GM19468 (cell line): ENCODE data around the gene DPP6.
"Not testable (repeated sequence)": the region's sequence is repeated elsewhere in the genome, so short reads cannot be mapped to it uniquely, and the experiment has no call there.

Experiments
- ATAC-seq: cut with Tn5 transposase; IDR thresholded peaks from one replicate; pipeline ENCODE4 v1.9.1; 2021; ENCODE audit warnings: mild to moderate bottlenecking, moderate library complexity, moderate number of reproducible peaks; ENCODE audit not compliant: unreplicated experiment; ENCODE audit errors: extremely low read depth

The DPP6 gene

GRCh38 chr7:154071833-154072232, 19.6 kb downstream of the DPP6 start:
- not testable (repeated sequence) for ATAC-seq

- ATAC-seq = not testable (repeated sequence)
These were observed 20.4 kb downstream of the DPP6 start for GRCh38 chr7:154072395-154073181.

- not testable (repeated sequence) for ATAC-seq
These were observed 26.3 kb downstream of the DPP6 start for GRCh38 chr7:154078523-154078922.

- ATAC-seq = not testable (repeated sequence)
These were observed 28.1 kb downstream of the DPP6 start for GRCh38 chr7:154080249-154080648.

- not testable (repeated sequence) for ATAC-seq
These were observed 35.0 kb downstream of the DPP6 start for GRCh38 chr7:154087037-154087725.

- ATAC-seq = not testable (repeated sequence)
These were observed 39.9 kb downstream of the DPP6 start for GRCh38 chr7:154092093-154092492.

- ATAC-seq = not testable (repeated sequence)
These were observed 43.0 kb downstream of the DPP6 start for GRCh38 chr7:154095201-154095600.

GRCh38 chr7:154105063-154105462, 52.9 kb downstream of the DPP6 start:
- ATAC-seq = not testable (repeated sequence)

GRCh38 chr7:154109615-154110014, 57.4 kb downstream of the DPP6 start:
- not testable (repeated sequence) for ATAC-seq

GRCh38 chr7:154113732-154114351, 61.6 kb downstream of the DPP6 start:
- ATAC-seq = not testable (repeated sequence)

GRCh38 chr7:154117411-154118390, 65.5 kb downstream of the DPP6 start:
- ATAC-seq = not testable (repeated sequence)

GRCh38 chr7:154120825-154121224, 68.6 kb downstream of the DPP6 start:
- not testable (repeated sequence) for ATAC-seq

GRCh38 chr7:154122720-154123119, 70.5 kb downstream of the DPP6 start:
- ATAC-seq = not testable (repeated sequence)

- not testable (repeated sequence) for ATAC-seq
These were observed 71.2 kb downstream of the DPP6 start for GRCh38 chr7:154123397-154123796.

- not testable (repeated sequence) for ATAC-seq
These were observed 76.9 kb downstream of the DPP6 start for GRCh38 chr7:154129142-154129541.

GRCh38 chr7:154132617-154133016, 80.4 kb downstream of the DPP6 start:
- ATAC-seq = not testable (repeated sequence)

GRCh38 chr7:154133703-154134277, 81.6 kb downstream of the DPP6 start:
- ATAC-seq = not testable (repeated sequence)

- ATAC-seq = not testable (repeated sequence)
These were observed 82.5 kb downstream of the DPP6 start for GRCh38 chr7:154134698-154135097.

GRCh38 chr7:154135646-154136045, 83.4 kb downstream of the DPP6 start:
- not testable (repeated sequence) for ATAC-seq
